Stimulated activated CD4-positive, alpha-beta T cell treated with anti-CD3 and anti-CD28 coated beads, Interleukin-4, amount 100 ng/mL, for 4 hours (primary cell): ENCODE measurements around the gene ANKLE2.
"Not testable (repeated sequence)": the region's sequence is repeated elsewhere in the genome, so short reads cannot be mapped to it uniquely, and the experiment has no call there.

ENCODE experiments used
- DNase-seq, 2 experiments: peaks; one replicate each; pipeline ENCODE4 v3.0.0-alpha.2; 2020

Gene ANKLE2

DNA sequence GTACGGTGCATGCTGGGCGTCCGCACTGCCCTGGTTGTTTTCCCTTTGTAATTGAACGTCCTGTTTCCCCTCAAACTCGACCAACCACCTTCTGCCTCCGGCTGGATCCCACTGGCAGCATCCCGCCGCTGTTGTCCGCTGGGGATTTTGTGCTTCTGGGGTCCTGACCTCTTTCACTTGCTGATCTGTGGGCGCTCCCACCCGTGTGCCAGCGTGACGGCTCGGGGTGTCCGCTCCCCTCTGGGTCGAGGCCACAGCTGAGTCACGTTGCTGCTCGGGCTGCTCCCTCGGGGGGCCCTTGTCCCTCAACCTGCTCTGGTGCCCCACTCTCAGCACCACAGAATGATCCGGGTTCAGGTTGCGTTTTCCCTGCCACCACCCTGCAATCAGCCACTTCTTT lies 43.0 kb downstream of the ANKLE2 start:
- no peak for DNase-seq

DNA sequence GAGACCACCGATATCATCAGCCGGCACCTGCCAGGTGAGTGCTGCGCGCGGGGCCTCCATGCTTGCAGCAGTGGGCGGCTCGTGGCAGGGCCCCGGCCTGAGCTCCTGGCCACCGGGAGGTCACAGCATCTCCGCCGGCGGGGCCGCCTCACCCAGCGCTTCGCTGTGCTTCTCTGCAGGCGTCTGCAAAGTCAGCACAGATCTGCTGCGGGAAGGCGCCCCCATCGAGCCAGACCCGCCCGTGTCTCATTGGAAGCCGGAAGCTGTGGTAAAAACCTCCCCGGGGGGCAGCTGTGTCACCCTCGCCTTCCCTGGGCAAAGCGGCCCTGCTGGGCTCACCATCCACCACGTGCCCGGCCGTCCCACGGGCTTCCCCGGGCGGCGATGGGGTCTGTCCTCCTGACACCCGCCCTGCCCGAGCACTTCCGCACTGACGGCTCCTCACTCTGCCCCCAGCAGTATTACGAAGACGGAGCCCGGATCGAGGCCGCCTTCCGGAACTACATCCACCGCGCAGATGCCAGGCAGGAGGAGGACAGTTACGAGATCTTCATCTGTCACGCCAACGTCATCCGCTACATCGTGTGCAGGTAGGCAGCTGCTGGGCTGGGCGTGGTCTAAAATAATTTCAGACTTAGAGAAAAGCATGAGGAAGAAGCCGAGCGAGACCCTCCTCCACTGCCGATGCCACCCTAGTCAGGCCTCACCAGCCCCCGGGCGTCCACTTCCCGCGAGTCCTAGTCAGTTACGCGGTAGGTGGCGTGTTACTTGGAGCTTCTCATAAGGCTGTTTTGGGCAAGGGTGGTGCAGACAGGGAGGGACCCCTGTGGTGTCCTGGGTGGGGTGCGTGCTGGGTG lies 43.9 kb downstream of the ANKLE2 start:
- DNase-seq, result no peak

DNA sequence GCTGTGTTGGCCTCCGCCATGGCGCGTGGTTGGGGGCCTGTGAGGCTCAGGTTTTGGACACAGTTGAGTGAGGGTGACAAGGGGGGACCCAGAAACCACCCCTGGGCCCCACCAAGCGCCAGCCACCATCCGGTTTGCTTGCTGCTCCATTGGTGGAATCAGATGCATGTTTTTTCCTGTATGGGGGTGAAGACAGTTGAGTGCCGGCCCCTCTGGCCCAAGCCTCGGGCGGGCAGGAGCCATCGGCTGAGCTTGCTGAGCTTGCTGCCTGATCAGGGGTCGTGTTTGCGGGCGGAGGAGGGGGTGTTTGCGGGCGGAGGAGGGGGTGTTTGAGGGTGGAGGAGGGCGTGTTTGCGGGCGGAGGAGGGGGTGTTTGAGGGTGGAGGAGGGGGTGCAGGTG lies 44.6 kb downstream of the ANKLE2 start:
- no peak for DNase-seq

DNA sequence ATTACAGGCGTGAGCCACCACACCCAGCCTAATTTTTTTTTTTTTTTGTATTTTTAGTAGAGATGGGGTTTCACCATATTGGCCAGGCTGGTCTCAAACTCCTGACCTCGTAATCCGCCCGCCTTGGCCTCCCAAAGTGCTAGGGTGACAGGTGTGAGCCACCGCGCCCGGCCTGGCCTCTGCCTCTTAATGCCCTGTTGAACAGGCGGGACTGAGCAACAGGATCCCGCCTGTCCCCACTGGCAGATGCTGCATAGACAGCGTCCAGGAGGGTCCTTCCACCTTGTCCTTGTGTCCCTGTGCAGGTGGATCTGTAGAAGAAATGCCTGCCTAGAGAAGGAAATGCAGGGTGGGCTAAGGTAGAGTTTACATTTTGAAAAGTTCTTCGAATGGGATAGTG lies 45.3 kb downstream of the ANKLE2 start:
- DNase-seq, result no peak

DNA sequence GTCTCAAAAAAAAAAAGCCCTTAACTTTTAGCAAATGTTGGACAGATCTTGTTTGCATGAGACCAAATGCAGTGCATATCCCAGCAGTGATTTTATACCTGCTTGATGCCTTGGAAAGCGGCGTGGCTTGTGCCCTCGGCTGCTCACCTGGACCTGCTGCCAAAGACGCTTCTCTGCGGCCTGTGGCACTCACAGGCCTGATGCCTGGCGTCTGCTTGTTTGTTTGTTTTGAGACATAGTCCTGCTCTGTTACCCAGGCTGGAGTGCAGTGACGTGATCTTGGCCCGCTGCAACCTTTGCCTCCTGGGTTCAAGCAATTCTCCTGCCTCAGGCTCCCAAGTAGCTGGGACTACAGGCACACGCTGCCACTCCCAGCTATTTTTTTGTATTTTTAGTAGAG lies 45.8 kb downstream of the ANKLE2 start:
- no peak for DNase-seq

DNA sequence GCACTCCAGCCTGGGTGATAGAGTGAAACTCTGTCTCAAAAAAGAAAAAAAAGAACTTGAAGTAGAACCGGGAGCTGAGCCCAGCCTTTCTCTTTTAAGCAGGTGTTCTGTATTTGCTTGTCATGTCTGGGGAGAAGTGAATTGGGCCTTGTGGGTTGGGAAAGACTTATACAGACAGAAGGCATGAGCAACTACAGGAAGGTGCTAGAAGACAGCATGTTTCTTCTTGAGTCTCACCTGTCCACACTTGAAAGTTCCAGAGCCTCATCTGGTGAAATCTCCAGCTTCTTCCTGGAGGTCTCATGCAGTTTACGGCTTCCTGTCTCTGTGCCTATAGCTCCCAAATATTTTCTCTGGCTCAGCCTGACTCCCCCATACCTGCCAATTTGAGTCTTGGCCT lies 48.5 kb downstream of the ANKLE2 start:
- DNase-seq, result no peak

DNA sequence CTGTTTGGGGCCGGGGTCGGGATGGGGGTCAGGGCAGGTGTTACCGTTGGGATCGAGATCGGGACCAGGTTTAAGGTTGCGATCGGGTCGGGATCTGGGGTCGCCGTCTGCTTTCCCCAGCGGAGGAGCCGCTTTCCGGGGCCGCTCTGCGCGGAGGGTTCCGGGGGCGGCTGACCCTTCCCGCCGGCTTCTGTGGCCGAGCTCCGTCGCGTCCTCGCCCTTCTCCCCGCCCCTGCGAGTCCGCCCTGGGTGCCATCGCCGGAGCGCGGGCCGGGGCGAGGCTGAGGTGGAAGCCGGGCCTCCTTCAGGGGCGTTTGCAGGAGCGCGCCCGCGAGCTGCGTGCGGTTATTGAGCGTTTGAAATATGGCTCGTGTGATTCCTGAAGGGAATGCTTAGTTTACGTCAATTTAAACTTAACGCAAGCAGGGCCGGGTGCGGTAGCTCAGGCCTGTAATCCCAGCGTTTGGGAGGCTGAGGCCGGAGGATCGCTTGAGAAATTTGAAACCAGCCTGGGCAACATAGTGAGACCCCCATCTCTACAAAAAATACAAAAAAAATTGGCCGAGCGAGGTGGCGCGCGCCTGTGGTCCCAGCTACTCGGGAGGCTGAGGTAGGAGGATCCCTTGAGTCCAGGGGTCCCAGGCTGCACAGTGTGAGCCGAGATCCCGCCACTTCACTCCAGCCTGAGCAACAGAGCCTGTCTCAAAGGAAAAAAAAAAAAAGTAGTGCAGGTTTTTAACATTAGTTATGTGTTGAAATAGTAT lies 50.4 kb downstream of the ANKLE2 start:
- peak; percentile 16 to 24 for DNase-seq

DNA sequence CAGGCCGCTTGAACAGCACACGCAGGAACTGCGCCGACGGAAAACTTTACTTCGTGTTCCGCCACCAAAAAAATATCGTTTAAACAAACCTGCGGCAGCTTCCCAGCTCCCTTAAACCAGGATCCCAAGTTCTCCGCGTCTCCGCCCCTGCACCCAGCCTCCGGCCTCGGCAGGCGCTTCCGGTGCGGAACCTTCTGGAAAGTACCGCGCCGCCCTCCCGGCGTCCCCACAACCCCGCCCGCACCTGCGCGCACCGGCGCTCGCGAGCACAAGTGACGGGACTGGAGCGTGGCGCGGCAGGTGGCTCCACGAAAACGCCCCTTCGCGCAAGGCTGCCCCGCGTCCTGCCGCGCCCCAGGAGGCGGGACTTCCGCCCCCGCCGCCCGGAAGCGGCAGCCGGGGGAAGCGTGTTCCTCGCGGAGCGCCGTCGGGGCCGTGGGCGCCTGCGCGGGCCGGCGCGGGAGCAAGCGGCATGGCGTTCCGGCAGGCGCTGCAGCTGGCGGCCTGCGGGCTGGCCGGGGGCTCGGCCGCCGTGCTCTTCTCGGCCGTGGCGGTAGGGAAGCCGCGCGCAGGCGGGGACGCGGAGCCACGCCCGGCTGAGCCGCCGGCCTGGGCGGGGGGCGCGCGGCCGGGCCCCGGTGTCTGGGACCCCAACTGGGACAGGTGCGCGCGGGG lies 51.1 kb downstream of the ANKLE2 start, which contains the start of gene PGAM5:
PGAM5 (plus strand) TSS at position 438 of the 675 bp plus-strand sequence; CDS start at position 473, 35 bp downstream.
- peak; percentile 86 to 94 for DNase-seq

DNA sequence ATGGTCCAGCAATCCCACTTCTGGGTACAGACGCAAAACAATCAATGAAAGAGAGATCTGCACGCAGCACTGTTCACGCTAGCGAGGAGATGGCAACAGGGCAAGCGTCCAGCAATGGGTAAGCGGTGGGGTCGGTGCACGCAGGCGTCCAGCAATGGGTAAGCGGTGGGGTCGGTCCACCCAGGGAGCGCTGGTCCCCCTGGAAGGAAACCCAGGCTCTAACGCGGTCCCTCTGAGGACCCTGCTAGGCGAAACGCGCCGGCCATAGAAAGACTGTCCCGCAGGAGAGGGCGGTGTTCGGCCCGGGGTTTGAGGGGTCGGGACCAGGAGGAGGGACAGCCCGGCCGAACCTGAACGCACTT lies 51.6 kb downstream of the ANKLE2 start:
- no peak for DNase-seq

DNA sequence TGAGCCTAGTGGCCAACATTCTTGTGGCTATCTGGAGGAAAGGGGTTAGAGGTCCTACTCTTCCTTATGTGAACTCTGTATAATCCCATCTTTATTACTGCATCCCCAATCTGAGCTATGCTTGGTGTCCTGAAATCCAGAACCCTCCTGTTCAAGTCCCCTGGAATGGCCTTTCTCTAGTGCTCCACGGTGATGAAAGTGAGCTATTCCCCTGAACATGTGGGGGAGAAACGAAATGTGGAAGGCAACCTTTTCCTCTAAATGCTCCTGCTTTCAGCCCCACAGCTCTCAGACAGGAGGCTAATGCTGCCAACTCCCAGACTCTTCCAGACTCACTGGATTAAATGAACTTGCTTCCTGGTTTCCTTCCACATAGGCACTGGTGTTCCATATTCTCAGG lies 53.5 kb downstream of the ANKLE2 start:
- DNase-seq, result no peak

DNA sequence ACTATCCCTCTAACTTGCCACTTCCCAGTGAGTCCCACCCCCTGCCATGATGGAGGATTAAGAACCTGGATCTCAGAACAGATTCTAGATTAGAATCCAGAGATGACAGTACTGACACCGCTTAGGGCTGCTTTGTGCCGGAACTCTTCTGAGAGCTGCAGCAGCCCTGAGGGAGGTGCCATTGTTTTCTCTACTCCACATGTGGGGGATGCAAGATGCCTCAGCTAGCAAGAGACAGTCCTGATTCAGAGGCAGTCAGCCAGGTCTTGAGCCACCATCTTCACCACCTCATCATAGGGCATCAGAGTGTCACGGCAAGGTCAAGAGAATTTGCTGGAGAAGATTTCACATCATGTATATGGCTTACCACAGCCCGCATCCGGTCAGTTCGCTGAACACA lies 54.4 kb downstream of the ANKLE2 start:
- DNase-seq, result no peak

DNA sequence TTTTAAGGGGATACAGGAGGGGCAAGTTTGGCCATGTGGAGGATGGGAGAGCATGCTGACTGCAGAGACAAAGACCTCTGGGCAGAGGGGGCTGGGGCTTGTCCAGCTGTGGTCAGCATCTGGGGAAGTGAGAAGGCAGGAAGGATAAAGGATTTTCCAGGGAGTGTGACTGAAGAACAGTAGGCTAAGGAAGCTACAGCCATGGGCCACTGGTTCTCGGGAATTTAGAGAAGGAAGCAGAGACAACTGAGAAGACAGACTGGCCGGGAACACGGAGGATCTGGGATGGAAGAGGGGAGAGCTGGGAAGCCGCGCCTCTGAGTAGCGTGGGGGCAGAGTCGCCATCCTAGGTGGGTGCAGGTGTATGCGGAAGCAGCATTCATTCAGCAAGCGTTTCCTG lies 58.0 kb downstream of the ANKLE2 start:
- no peak for DNase-seq

DNA sequence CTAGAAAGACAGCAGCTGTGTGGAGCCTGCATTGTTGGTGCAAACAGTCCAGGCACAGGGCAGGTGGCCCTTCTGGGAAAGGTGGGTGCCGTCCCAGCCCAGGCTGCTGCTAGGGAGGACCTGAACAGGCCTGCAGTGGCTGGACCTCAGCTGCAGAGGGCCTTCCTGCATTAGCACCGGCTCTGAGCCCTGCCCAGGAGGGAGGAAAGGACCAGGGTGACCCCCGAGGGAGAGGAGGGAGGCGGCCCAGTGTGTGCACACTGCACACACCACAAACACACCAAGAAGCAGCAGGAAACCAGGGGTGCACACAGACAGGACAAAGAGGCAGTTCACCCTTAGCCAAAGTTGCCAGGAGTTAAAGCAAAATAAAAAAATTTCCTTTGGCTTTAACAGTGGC lies 59.0 kb downstream of the ANKLE2 start:
- DNase-seq, result no peak

DNA sequence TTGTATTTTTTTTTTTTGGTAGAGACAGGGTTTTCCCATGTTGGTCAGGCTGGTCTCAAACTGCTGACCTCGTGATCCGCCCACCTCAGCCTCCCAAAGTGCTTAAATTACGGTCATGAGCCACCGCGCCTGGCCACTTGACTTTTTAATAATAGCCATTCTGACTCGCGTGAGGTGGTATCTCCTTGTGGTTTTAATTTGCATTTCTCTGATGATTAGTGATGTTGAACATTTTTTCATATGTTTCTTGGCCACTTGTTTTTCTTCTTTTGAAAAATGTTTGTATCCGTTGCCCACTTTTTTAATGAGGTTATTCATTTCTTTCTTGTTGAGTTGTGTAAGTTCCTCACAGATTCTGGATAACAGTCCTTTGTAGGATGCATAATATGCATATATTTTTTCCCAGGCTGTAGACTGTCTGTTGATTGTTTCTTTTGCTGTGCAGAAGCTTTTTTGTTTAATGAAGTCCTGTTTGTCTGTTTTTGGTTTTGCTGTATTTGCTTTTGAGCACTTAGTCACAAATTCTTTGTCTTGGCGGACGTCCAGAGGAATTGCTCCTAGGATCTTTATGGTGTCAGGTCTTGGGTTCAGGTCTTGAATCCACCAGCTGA lies 61.3 kb downstream of the ANKLE2 start:
- no peak for DNase-seq

DNA sequence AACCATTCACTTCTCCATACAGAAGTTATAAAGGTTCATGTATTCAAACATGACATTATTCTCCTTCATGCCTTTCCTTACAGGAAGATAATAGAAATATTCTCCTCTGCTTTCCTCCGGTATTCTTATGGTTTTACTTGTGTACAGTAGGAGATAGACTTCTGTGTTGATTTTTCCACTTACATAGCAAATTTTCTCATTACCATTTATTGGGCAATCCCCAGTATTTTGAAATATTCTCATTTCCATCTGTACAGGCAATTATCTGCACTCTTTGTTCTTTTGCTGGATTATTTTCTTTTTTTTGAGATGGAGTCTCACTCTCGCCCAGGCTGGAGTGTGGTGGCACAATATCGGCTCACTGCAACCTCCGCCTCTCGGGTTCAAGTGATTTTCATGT lies 63.3 kb downstream of the ANKLE2 start:
- DNase-seq, result no peak

DNA sequence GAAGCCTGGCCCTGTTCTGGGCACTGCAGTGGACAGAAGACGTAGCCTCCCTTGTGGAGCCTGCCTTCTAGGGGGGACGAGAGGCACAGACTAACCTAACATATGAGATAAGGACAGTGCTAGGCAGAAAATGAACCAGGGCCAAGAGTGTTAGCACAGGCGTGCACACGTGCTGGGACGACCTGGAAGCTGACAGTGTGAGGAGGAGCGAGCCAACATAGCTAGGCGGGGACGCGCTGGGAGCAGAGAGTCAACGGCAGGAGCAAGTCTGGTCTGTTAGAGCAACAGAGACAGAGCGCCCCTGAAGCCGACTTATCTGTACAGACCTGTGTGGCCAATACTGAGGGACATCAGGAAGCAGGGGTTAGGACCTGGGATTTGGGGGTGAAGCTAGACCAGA lies 66.2 kb downstream of the ANKLE2 start:
- DNase-seq, result no peak

DNA sequence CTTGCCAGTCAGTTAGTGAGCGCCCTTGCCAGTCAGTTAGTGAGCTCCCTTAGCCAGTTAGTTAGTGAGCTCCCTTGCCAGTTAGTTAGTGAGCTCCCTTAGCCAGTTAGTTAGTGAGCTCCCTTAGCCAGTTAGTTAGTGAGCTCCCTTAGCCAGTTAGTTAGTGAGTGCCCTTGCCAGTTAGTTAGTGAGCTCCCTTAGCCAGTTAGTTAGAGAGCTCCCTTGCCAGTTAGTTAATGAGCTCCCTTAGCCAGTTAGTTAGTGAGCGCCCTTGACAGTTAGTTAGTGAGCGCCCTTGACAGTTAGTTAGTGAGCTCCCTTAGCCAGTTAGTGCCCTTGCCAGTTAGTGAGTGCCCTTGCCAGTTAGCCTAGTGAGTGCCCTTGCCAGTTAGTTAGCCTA lies 66.7 kb downstream of the ANKLE2 start:
- DNase-seq, result not testable (repeated sequence)

DNA sequence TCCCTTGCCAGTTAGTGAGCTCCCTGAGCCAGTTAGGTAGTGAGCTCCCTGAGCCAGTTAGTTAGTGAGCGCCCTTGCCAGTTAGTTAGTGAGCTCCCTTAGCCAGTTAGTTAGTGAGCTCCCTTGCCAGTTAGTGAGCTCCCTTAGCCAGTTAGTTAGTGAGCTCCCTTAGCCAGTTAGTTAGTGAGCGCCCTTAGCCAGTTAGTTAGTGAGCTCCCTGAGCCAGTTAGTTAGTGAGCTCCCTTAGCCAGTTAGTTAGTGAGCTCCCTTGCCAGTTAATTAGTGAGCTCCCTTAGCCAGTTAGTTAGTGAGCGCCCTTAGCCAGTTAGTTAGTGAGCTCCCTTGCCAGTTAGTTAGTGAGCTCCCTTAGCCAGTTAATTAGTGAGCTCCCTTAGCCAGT lies 69.6 kb downstream of the ANKLE2 start:
- DNase-seq, result not testable (repeated sequence)

DNA sequence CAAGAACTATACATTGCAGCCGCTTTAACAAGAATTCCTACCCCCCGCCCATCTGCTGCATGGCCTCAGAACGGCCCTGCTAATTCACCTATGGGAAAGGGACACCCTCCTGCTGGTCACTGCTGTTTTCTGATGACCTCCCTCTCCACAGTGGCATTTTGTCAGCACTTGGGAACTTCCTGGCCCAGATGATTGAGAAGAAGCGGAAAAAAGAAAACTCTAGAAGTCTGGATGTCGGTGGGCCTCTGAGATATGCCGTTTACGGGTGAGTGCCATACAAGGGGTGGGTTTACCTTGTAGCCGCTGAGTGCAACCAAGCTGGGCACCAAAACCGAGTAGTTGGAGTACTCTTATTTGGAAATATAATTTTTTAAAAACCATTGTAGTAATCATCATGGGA lies 71.5 kb downstream of the ANKLE2 start:
- DNase-seq, result no peak

DNA sequence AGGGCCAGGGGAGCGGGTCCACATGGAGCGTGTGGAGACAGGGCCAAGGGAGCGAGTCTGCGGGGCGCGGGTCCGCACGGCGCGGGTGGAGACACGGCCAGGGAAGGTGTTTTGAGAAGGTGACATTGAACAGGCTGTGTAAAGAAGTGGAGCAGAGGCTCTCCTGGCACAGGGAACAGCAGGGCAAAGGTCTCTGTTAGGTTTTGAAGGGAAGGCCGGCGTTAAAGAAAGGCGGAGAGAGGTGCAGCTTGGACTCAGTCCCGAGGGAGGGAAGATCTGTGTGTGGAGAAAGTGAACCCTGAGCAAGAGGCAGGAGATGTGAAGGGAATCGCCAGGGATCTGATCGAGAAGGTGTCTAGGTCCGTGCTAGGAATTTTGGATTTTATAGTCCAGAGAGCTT lies 72.4 kb downstream of the ANKLE2 start:
- DNase-seq, result no peak

DNA sequence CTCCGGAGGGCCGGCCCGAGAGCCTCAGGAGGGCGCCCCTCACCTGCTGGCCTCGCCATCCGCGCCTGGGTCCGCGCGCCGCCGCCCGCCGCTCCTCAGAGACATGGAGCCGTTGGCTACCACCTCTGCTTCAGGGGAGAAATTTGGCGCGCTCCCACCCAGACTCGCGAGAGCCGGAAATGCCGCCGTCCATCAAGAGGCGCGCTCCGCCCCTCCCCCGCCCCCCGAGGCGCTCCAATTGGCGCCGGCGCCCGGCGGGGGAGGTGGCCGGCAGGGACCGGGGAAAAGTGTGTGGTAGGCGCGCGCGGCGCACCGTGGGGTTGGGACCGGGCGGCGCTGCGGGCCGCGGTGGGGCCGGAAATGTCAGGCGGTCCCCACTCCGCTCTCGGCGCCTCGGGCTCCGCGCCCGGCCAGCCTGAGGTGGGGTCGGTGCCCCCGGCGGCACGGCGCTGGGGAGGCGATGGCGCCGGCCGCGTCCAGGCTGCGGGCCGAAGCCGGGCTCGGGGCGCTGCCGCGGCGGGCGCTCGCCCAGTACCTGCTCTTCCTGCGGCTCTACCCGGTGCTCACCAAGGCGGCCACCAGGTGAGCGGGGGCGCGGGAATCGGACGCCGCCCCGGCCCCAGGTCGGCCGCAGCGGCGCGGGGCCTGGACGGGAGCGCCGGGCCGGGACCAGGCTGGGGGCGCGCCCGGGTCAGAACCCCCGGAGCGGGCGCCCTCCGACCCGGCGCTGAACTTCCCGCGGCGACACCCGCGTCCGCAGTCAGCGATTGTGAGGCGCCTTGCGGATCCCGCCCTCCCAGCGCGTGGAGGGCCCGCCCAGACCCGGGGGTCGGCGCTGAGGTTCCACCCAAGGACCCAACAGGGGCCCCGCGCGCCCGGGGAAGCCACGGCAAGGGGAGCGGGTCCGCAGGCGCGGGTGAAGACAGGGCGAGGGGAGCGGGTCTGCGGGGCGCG lies 74.1 kb downstream of the ANKLE2 start, which contains the start of the genes POLE and PXMP2:
POLE (minus strand) TSS at position 132 of the 954 bp plus-strand sequence; CDS start at position 105, 27 bp downstream.
PXMP2 (plus strand) TSS at position 377 of the 954 bp plus-strand sequence; CDS start at position 461, 84 bp downstream.
- DNase-seq, result peak; percentile 90 to 97

DNA sequence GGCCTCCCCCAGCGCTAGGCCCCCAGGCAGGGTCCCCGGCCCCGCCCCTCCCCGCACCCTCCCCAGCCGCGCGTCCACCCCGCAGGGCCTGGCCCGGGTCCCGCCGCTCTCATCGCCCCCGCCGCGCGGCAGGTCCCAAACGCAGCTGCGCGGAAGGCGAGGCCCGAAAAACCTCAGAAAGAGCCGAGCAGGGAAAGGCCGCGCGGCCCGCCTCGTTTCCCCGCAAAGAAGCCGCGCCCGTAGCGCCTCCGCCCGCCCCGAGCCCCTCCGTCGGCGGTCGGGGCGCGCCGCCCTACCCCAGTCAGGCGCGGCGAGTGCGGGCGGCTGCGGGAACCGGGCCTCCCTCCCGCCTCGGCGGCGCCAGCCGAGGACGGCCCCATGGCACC lies 74.8 kb downstream of the ANKLE2 start:
- peak; percentile 2 to 30 for DNase-seq
